Suprapubic skin (tissue), 4 donors: ENCODE results near the gene NOX1. TPM values are rescaled to one million over a fixed set of nuclear protein-coding genes. Genes with fewer than 3 reads are reported as not detected.

Source experiments
- DNase-seq, 2 donors: peaks; one replicate each; pipeline ENCODE4 v3.0.0-alpha.2; 2019; ENCODE audit warnings: low spot score in 2 of 2
- H3K27ac ChIP-seq: fragments of 200-600 bp; sonication (generic); one replicate; pipeline ENCODE4 v1.5.1; 2019
- H3K27me3 ChIP-seq: fragments of 200-600 bp; sonication (generic); one replicate; pipeline ENCODE4 v1.5.1; 2019
- H3K36me3 ChIP-seq: fragments of 200-600 bp; sonication (generic); one replicate; pipeline ENCODE4 v1.5.1; 2019
- H3K4me1 ChIP-seq: fragments of 200-600 bp; sonication (generic); one replicate; pipeline ENCODE4 v1.5.1; 2019
- H3K4me3 ChIP-seq: fragments of 200-600 bp; sonication (generic); one replicate; pipeline ENCODE4 v1.5.1; 2019; ENCODE audit warnings: mild to moderate bottlenecking
- H3K9me3 ChIP-seq: fragments of 200-600 bp; sonication (generic); one replicate; pipeline ENCODE4 v1.5.1; 2019
- CTCF ChIP-seq, 2 donors: fragments of 200-600 bp in 1 of 2; fragments of 450-650 bp in 1 of 2; sonication (generic) in 1 of 2; IDR thresholded peaks; one replicate each; pipeline ENCODE4 v1.5.1; 2016 to 2019; ENCODE audit warnings: antibody characterized with exemption in 2 of 2, mild to moderate bottlenecking in 1 of 2, moderate library complexity in 1 of 2
- EP300 ChIP-seq: sonication (generic); formaldehyde crosslinking; IDR thresholded peaks from one replicate; pipeline ENCODE4 v1.6.1; 2017; ENCODE audit warnings: antibody characterized with exemption
- POLR2A ChIP-seq, 2 donors: fragments of 450-650 bp; IDR thresholded peaks; one replicate each; pipeline ENCODE4 v1.6.1; 2017; ENCODE audit warnings: antibody characterized with exemption in 2 of 2, mild to moderate bottlenecking in 2 of 2, moderate library complexity in 2 of 2
- POLR2AphosphoS5 ChIP-seq, 3 donors: sonication (generic); formaldehyde crosslinking; IDR thresholded peaks; one replicate each; pipeline ENCODE4 v1.6.1; 2017; ENCODE audit warnings: antibody characterized with exemption in 3 of 3
- WGBS: methylation state at CpG from one replicate; pipeline ENCODE4 v1.1.5; 2018; 5-methylcytosine and 5-hydroxymethylcytosine counted together
- total RNA-seq, 4 donors: library from RNA; depleted of rRNA; stranded (reverse); fragments of >200 nt; gene quantifications; one replicate each; pipeline ENCODE4 v1.1.0, GENCODE V29; 2016

The NOX1 gene
- total RNA-seq, 4 donors from 2014 or later, result 1.4 TPM; not detected in 3

GRCh38 chrX:100904433-100904832 lies 30.3 kb upstream of the NOX1 start:
- WGBS, result 46% methylated on average over 2 of the region's 2 CpGs
- no peak overlapping the region for H3K27ac ChIP-seq
- H3K4me1 ChIP-seq, result no peaks in the 10 kb centered on the region
- no peak overlapping the region for H3K4me3 ChIP-seq
- H3K27me3 ChIP-seq, result no peaks in the 10 kb centered on the region
- H3K9me3 ChIP-seq, result no peaks in the 10 kb centered on the region
- TF ChIP-seq CTCF (IDR thresholded peaks at IDR 0.05) (no peak), POLR2A (IDR thresholded peaks at IDR 0.05) (no peak), POLR2AphosphoS5 (IDR thresholded peaks at IDR 0.05) (no peak), EP300 (no peak)
- H3K36me3 ChIP-seq, result no peaks in the 10 kb centered on the region
- DNase-seq, result no peak

- no peaks in the 10 kb centered on the region for H3K4me1 ChIP-seq
- H3K36me3 ChIP-seq, result no peaks in the 10 kb centered on the region
- no peaks in the 10 kb centered on the region for H3K9me3 ChIP-seq
- H3K27me3 ChIP-seq, result no peaks in the 10 kb centered on the region
- WGBS, result 23% methylated on average over 5 of the region's 5 CpGs
- no peak for DNase-seq
- no peak overlapping the region for H3K27ac ChIP-seq
- H3K4me3 ChIP-seq, result no peak overlapping the region
- TF ChIP-seq POLR2A (IDR thresholded peaks at IDR 0.05) (no peak), CTCF (IDR thresholded peaks at IDR 0.05) (peak in 1 of 2 donors; percentile 27)
These were observed 21.4 kb upstream of the NOX1 start for GRCh38 chrX:100895365-100896075.

DNA sequence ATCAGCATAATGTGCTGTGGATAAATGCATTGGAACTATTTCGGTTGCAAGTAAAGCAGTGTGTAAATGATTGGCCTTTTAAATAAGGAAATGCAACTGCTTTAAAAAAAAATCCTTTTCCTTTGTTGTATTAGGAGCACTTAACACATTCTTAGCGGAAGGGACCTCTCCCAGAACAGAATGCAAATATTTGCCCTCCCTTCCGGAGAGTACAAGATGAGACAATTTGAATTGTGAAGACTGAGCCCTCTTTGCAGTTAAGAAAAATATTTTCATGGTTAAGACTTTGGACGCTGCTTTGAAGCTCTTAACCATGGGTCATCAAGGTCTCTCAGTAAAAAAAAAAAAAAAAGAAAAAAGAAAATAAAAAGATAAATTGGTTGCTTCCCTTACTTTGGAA lies 9.5 kb upstream of the NOX1 start:
- Histone ChIP-seq H3K27ac (no peak overlapping the region), H3K4me3 (no peak overlapping the region), H3K9me3 (no peaks in the 10 kb centered on the region), H3K36me3 (no peaks in the 10 kb centered on the region), H3K27me3 (no peaks in the 10 kb centered on the region), H3K4me1 (no peaks in the 10 kb centered on the region)
- DNase-seq, result no peak
- 66% methylated on average over 4 of the region's 4 CpGs for WGBS
- no peak for TF ChIP-seq POLR2AphosphoS5 (IDR thresholded peaks at IDR 0.05)
- TF ChIP-seq CTCF (IDR thresholded peaks at IDR 0.05), result no peak
- TF ChIP-seq POLR2A (IDR thresholded peaks at IDR 0.05), result no peak
- no peak for TF ChIP-seq EP300

- H3K36me3 ChIP-seq, result no peaks in the 10 kb centered on the region
- no peaks in the 10 kb centered on the region for H3K9me3 ChIP-seq
- H3K4me3 ChIP-seq, result no peak overlapping the region
- TF ChIP-seq CTCF (IDR thresholded peaks at IDR 0.05) (no peak), POLR2A (IDR thresholded peaks at IDR 0.05) (no peak), POLR2AphosphoS5 (IDR thresholded peaks at IDR 0.05) (no peak), EP300 (no peak)
- no peak for DNase-seq
- WGBS, result 56% methylated on average over 2 of the region's 2 CpGs
- no peak overlapping the region for H3K27ac ChIP-seq
- no peaks in the 10 kb centered on the region for H3K27me3 ChIP-seq
- no peaks in the 10 kb centered on the region for H3K4me1 ChIP-seq
These were observed 6.2 kb upstream of the NOX1 start for GRCh38 chrX:100880368-100880767.

- no peaks in the 10 kb centered on the region for H3K4me1 ChIP-seq
- H3K27ac ChIP-seq, result no peak overlapping the region
- H3K36me3 ChIP-seq, result no peaks in the 10 kb centered on the region
- no peaks in the 10 kb centered on the region for H3K27me3 ChIP-seq
- H3K4me3 ChIP-seq, result no peak overlapping the region
- DNase-seq, result no peak
- WGBS, result 64% methylated on average over 9 of the region's 9 CpGs
- TF ChIP-seq EP300 (no peak), POLR2A (IDR thresholded peaks at IDR 0.05) (no peak), CTCF (IDR thresholded peaks at IDR 0.05) (no peak), POLR2AphosphoS5 (IDR thresholded peaks at IDR 0.05) (no peak)
- no peaks in the 10 kb centered on the region for H3K9me3 ChIP-seq
These were observed 2.3 kb downstream of the NOX1 start for GRCh38 chrX:100871594-100872560.
